PC-3 (cell line): ENCODE results near the gene NKX6-2. TPM values are rescaled to one million over a fixed set of nuclear protein-coding genes. Genes with fewer than 3 reads are reported as not detected.

Experiments used
- ATAC-seq: fragments of 200-7000 bp; cut with Tn5 transposase; 2 replicates; pipeline ENCODE4 v1.9.1; 2020; ENCODE audit warnings: mild to moderate bottlenecking, moderate library complexity
- BruUV-seq: library from RNA; stranded (reverse); fragments of 400-500 nt; replicated peaks from 2 replicates; lab custom pipeline; 2021; lab: Mats Ljungman, UMichigan
- CTCF ChIA-PET: fragments of 300-600 bp; sonication (Branson Sonifier 250); formaldehyde crosslinking; loops from one replicate; lab custom pipeline; 2022; ENCODE audit warnings: antibody characterized with exemption; lab: Charles Lee
- POLR2A ChIA-PET: fragments of 300-600 bp; sonication (Branson Sonifier 250); formaldehyde crosslinking; loops from one replicate; lab custom pipeline; 2022; ENCODE audit warnings: antibody characterized with exemption; ENCODE audit not compliant: unreplicated experiment; lab: Charles Lee
- DNase-seq: peaks from one replicate; pipeline ENCODE4 v3.0.0-alpha.2; 2015
- H2AFZ ChIP-seq: fragments of 300-600 bp; sonication (generic); 2 replicates; pipeline ENCODE4 v1.6.0; 2016; ENCODE audit warnings: antibody characterized with exemption, low read length
- H3F3A ChIP-seq: fragments of 300-600 bp; sonication (generic); one replicate; pipeline ENCODE4 v1.6.0; 2017; ENCODE audit warnings: antibody characterized with exemption, low read length, control low read depth, mild to moderate bottlenecking; ENCODE audit not compliant: unreplicated experiment
- H3K27ac ChIP-seq: fragments of 300-600 bp; sonication (generic); 2 replicates; pipeline ENCODE4 v1.5.1; 2016; ENCODE audit warnings: mild to moderate bottlenecking, low read length
- H3K27me3 ChIP-seq: fragments of 300-600 bp; sonication (generic); 2 replicates; pipeline ENCODE4 v1.6.1; 2016; ENCODE audit warnings: low read length, mixed read lengths
- H3K36me3 ChIP-seq: fragments of 300-600 bp; sonication (generic); 2 replicates; pipeline ENCODE4 v1.6.1; 2016; ENCODE audit warnings: low read depth, mixed run types, low read length, mixed read lengths
- H3K4me1 ChIP-seq: fragments of 300-600 bp; sonication (generic); 2 replicates; pipeline ENCODE4 v1.5.1; 2016; ENCODE audit warnings: low read length; ENCODE audit not compliant: insufficient read depth
- H3K4me2 ChIP-seq: fragments of 300-600 bp; sonication (generic); 2 replicates; pipeline ENCODE4 v1.6.0; 2016; ENCODE audit warnings: low read length
- H3K4me3 ChIP-seq: fragments of 300-600 bp; sonication (generic); 2 replicates; pipeline ENCODE4 v1.5.1; 2016; ENCODE audit warnings: mild to moderate bottlenecking, low read length, mixed read lengths
- H3K79me2 ChIP-seq: fragments of 300-600 bp; sonication (generic); 2 replicates; pipeline ENCODE4 v1.6.1; 2017; ENCODE audit warnings: low read length, mixed read lengths
- H3K9ac ChIP-seq: fragments of 300-600 bp; sonication (generic); 2 replicates; pipeline ENCODE4 v1.6.0; 2016; ENCODE audit warnings: mild to moderate bottlenecking, low read length
- H3K9me2 ChIP-seq: fragments of 300-600 bp; sonication (generic); replicated peaks from 2 replicates; pipeline ENCODE4 v1.6.1; 2016; ENCODE audit warnings: mixed run types, low read length, mixed read lengths
- H3K9me3 ChIP-seq: fragments of 300-600 bp; sonication (generic); 2 replicates; pipeline ENCODE4 v1.6.1; 2016; ENCODE audit warnings: low read length, mixed read lengths
- H4K20me1 ChIP-seq: fragments of 300-600 bp; sonication (generic); 2 replicates; pipeline ENCODE4 v1.6.1; 2016; ENCODE audit warnings: low read length, mixed read lengths
- CTCF ChIP-seq: fragments of 300-600 bp; sonication (generic); conservative IDR thresholded peaks from 2 replicates; pipeline ENCODE4 v1.5.1; 2017; ENCODE audit warnings: antibody characterized with exemption, low read depth, mild to moderate bottlenecking, low read length
- EZH2 ChIP-seq: fragments of 300-600 bp; sonication (generic); IDR thresholded peaks from one replicate; pipeline ENCODE4 v1.6.1; 2017; ENCODE audit warnings: antibody characterized with exemption, mild to moderate bottlenecking, low read length; ENCODE audit not compliant: unreplicated experiment
- EZH2phosphoT487 ChIP-seq: fragments of 300-600 bp; sonication (generic); IDR thresholded peaks from 2 replicates; pipeline ENCODE4 v1.6.1; 2018; ENCODE audit warnings: mild to moderate bottlenecking, antibody characterized with exemption, low read length, borderline replicate concordance
- intact Hi-C: fragments of 100-400 bp; cut with micrococcal nuclease; formaldehyde crosslinking; loops from 2 replicates; pipeline ENCODE4 v1.9.0; 2023
- total RNA-seq: library from RNA; depleted of rRNA; stranded (reverse); fragments of >200 nt; gene quantifications from 2 replicates; pipeline ENCODE4 v1.2.3, GENCODE V29; 2014

Gene NKX6-2
- total RNA-seq, 1 experiment from 2014 or later: not detected

GRCh38 chr10:132776821-132777220 lies 9.1 kb downstream of the NKX6-2 start:
- no peaks in the 10 kb centered on the region for H4K20me1 ChIP-seq
- H3K4me1 ChIP-seq: no peaks in the 10 kb centered on the region
- no peaks in the 10 kb centered on the region for H3K79me2 ChIP-seq
- no peak for DNase-seq
- H3K27ac ChIP-seq: no peak overlapping the region
- ATAC-seq: no peak
- TF ChIP-seq EZH2: no peak
- TF ChIP-seq EZH2phosphoT487: no peak
- no peak for TF ChIP-seq CTCF
- no peaks in the 10 kb centered on the region for H3K9me2 ChIP-seq
- ChIA-PET POLR2A (no interaction called here), CTCF (no interaction called here)
- no peaks in the 10 kb centered on the region for H3K27me3 ChIP-seq
- H3K9ac ChIP-seq: no peak overlapping the region
- BruUV-seq: no TSS peak
- H3K36me3 ChIP-seq: no peaks in the 10 kb centered on the region
- H3F3A ChIP-seq: no peaks in the 10 kb centered on the region
- intact Hi-C loops: no loop called here
- H3K9me3 ChIP-seq: no peaks in the 10 kb centered on the region
- H3K4me3 ChIP-seq: no peak overlapping the region
- H2AFZ ChIP-seq: no peak overlapping the region
- no peak overlapping the region for H3K4me2 ChIP-seq

GRCh38 chr10:132776186-132776585 lies 9.8 kb downstream of the NKX6-2 start:
- BruUV-seq: no TSS peak
- Histone ChIP-seq H3K4me3 (no peak overlapping the region), H2AFZ (no peak overlapping the region), H3K4me2 (no peak overlapping the region), H3F3A (no peaks in the 10 kb centered on the region), H3K27me3 (no peaks in the 10 kb centered on the region), H3K27ac (no peak overlapping the region), H3K4me1 (no peaks in the 10 kb centered on the region), H3K36me3 (no peaks in the 10 kb centered on the region), H4K20me1 (no peaks in the 10 kb centered on the region), H3K9ac (no peak overlapping the region), H3K9me2 (no peaks in the 10 kb centered on the region), H3K9me3 (no peaks in the 10 kb centered on the region), H3K79me2 (no peaks in the 10 kb centered on the region)
- ChIA-PET POLR2A (no interaction called here), CTCF (no interaction called here)
- intact Hi-C loops: no loop called here
- no peak for ATAC-seq
- TF ChIP-seq CTCF (no peak), EZH2phosphoT487 (no peak), EZH2 (no peak)
- no peak for DNase-seq

DNA sequence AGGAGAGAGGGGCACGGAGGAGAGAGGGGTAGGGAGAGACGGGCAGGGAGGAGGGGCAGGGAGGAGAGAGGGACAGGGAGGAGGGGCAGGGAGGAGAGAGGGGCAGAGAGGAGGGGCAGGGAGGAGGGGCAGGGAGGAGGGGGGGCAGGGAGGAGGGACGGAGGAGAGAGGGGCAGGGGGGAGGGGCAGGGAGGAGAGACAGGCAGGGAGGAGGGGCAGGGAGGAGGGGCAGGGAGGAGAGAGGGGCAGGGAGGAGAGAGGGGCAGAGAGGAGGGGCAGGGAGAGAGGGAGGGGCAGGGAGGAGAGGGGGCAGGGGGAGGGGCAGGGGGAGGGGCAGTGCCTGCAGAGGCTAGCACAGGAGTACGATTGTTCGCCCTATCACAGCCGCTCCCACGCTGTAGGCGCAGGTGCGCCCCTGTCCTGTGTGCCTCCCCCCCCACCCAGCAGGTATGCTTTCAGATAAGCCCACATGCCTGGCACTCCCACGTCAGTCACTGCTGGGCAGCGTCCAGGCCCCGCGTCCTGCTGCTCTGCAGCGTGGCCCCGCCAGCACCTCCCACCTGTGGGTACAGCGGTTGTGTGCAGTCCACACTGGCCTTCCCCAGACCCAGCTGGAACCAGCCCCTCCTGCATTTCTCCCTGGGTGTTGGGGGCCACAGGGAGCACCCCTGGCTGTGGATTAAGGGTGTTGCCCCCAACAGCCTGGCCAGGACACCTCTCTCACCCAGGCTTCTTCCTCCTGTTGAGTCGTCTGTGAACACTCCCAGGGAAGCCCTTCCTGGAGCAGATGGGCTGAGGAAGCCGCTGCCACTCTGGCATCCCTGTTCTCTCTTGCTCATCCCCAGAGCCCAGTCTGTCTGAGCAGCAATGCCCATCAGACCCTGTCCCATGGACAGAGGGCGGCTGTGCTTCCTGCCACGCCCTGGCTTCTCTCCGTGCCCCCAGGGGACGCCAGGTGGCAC lies 10.8 kb downstream of the NKX6-2 start:
- peak; percentile 13; the same call in 1 of the 2 replicates for ATAC-seq
- DNase-seq: no peak
- H3K4me3 ChIP-seq: no peak overlapping the region

More for the DNA sequence above, 10.8 kb downstream of the NKX6-2 start:
- no peak overlapping the region for H3K9ac ChIP-seq
- H4K20me1 ChIP-seq: no peaks in the 10 kb centered on the region
- no peaks in the 10 kb centered on the region for H3K9me2 ChIP-seq
- BruUV-seq: no TSS peak
- TF ChIP-seq EZH2: no peak
- no peak for TF ChIP-seq EZH2phosphoT487
- no peak for TF ChIP-seq CTCF
- no peaks in the 10 kb centered on the region for H3K9me3 ChIP-seq
- POLR2A ChIA-PET: no interaction called here
- no peaks in the 10 kb centered on the region for H3F3A ChIP-seq
- no peak overlapping the region for H2AFZ ChIP-seq
- no peaks in the 10 kb centered on the region for H3K79me2 ChIP-seq
- H3K4me1 ChIP-seq: no peaks in the 10 kb centered on the region
- no peaks in the 10 kb centered on the region for H3K36me3 ChIP-seq
- intact Hi-C loops: no loop called here
- no peak overlapping the region for H3K27ac ChIP-seq
- no peak overlapping the region for H3K4me2 ChIP-seq
- CTCF ChIA-PET: no interaction called here
- no peaks in the 10 kb centered on the region for H3K27me3 ChIP-seq
